K562 (cell line): Measurements from ENCODE around the gene TMEM87B. TPM values are rescaled to one million over a fixed set of nuclear protein-coding genes. Genes with fewer than 3 reads are reported as not detected.

Experiments used
- ATAC-seq: fragments of 200-7000 bp; cut with Tn5 transposase; 3 replicates; pipeline ENCODE4 v1.9.1; 2020; ENCODE audit warnings: moderate library complexity
- BruUV-seq: library from RNA; stranded (reverse); fragments of 400-500 nt; replicated peaks from 2 replicates; lab custom pipeline; 2021; lab: Mats Ljungman, UMichigan
- CTCF ChIA-PET: fragments of 300-600 bp; formaldehyde crosslinking; extraction: SDS; loops from one replicate; lab custom pipeline; 2021; ENCODE audit warnings: low intra/inter-chr PET ratio; lab: Yijun Ruan, JAX
- POLR2A ChIA-PET: fragments of 300-600, 350-650 bp; sonication (Branson Sonifier 250); formaldehyde crosslinking; extraction: SDS; loops from one replicate; lab custom pipeline; 2021; ENCODE audit warnings: antibody characterized with exemption, inconsistent platforms; lab: Yijun Ruan, JAX
- DNase-seq, 4 experiments: peaks; one replicate each; pipeline versions ENCODE4 v3.0.0 to v3.0.0-alpha.2; 2011 to 2018; ENCODE audit warnings: low spot score in 3 of 4, mixed read lengths in 3 of 4; ENCODE audit errors: extremely low read depth in 1 of 4
- FAIRE-seq: peaks from 2 replicates; lab custom pipeline; 2011; peaks lifted over from hg19 to GRCh38; lab: Jason Lieb, UNC
- H2AFZ ChIP-seq: 2 replicates; pipeline ENCODE4 v1.6.0; 2011; ENCODE audit warnings: low read depth, low read length, control low read depth, inconsistent platforms
- H3K27ac ChIP-seq: fragments of 200-600 bp; 3 replicates; pipeline ENCODE4 v1.8.0; 2011; ENCODE audit warnings: low read depth, mild to moderate bottlenecking, control low read depth, inconsistent platforms, low read length, moderate library complexity, mixed read lengths; ENCODE audit errors: extremely low read depth
- H3K27me3 ChIP-seq, 2 experiments: fragments of 300-600 bp in 1 of 2; 2 replicates in 1 of 2; 3 replicates in 1 of 2; pipeline versions ENCODE4 v1.6.0 to v1.8.0; 2011; ENCODE audit warnings: inconsistent platforms in 2 of 2, low read length in 2 of 2, mild to moderate bottlenecking in 1 of 2, mixed read lengths in 1 of 2, moderate library complexity in 1 of 2; ENCODE audit not compliant: control insufficient read depth in 2 of 2, insufficient read depth in 2 of 2
- H3K36me3 ChIP-seq: fragments of 300-600 bp; 3 replicates; pipeline ENCODE4 v1.8.0; 2011; ENCODE audit warnings: mild to moderate bottlenecking, low read length, inconsistent platforms; ENCODE audit not compliant: control insufficient read depth, insufficient read depth
- H3K4me1 ChIP-seq, 2 experiments: fragments of 200-600 bp in 1 of 2; replicated peaks in 1 of 2; 2 replicates in 1 of 2; 3 replicates in 1 of 2; pipeline versions ENCODE4 v1.5.1 to v1.8.0; 2011; ENCODE audit warnings: inconsistent platforms in 2 of 2, low read length in 2 of 2, mild to moderate bottlenecking in 1 of 2, mixed read lengths in 1 of 2, moderate library complexity in 1 of 2; ENCODE audit not compliant: control insufficient read depth in 2 of 2, insufficient read depth in 2 of 2
- H3K4me2 ChIP-seq: 2 replicates; pipeline ENCODE4 v1.6.1; 2011; ENCODE audit warnings: low read length, control low read depth, inconsistent platforms, mixed read lengths; ENCODE audit not compliant: insufficient read depth
- H3K4me3 ChIP-seq: fragments of 200-600 bp; sonication (generic), shearing (Covaris generic); 2 replicates; pipeline ENCODE4 v1.5.1; 2016; ENCODE audit warnings: control low read depth, inconsistent platforms
- H3K79me2 ChIP-seq: fragments of 200-600 bp; 3 replicates; pipeline ENCODE4 v1.8.0; 2011; ENCODE audit warnings: low read length, inconsistent platforms; ENCODE audit not compliant: control insufficient read depth, insufficient read depth
- H3K9ac ChIP-seq, 2 experiments: 2 replicates each; pipeline versions ENCODE4 v1.6.0 to v1.6.1; 2011; ENCODE audit warnings: low read depth in 2 of 2, low read length in 2 of 2, control low read depth in 1 of 2, inconsistent platforms in 1 of 2, mild to moderate bottlenecking in 1 of 2, mixed read lengths in 1 of 2; ENCODE audit not compliant: insufficient read depth in 1 of 2
- H3K9me1 ChIP-seq: one replicate; pipeline ENCODE4 v1.6.0; 2011; ENCODE audit warnings: inconsistent platforms, mild to moderate bottlenecking, low read length, moderate library complexity; ENCODE audit not compliant: control insufficient read depth, insufficient read depth
- H3K9me3 ChIP-seq: replicated peaks from 2 replicates; pipeline ENCODE4 v1.5.1; 2011; ENCODE audit warnings: low read depth, low read length, inconsistent platforms; ENCODE audit not compliant: control insufficient read depth, insufficient read depth
- H4K20me1 ChIP-seq: replicated peaks from 2 replicates; pipeline ENCODE4 v1.6.1; 2011; ENCODE audit warnings: low read length, inconsistent platforms, mixed read lengths; ENCODE audit not compliant: control insufficient read depth, insufficient read depth
- BHLHE40 ChIP-seq: IDR thresholded peaks from 2 replicates; pipeline ENCODE4 v1.6.1; 2011; ENCODE audit warnings: low read length, improper control_type of control experiment
- CCNT2 ChIP-seq: IDR thresholded peaks from 2 replicates; pipeline ENCODE4 v1.6.1; 2011; ENCODE audit warnings: borderline replicate concordance, low read depth, mild to moderate bottlenecking, moderate library complexity, mixed read lengths, low read length; ENCODE audit not compliant: insufficient read length; ENCODE audit errors: extremely low read depth
- CGGBP1 ChIP-seq: fragments of 250-450 bp; sonication (Bioruptor Pico); IDR thresholded peaks from 2 replicates; pipeline ENCODE4 v1.9.0; 2021; ENCODE audit warnings: mild to moderate bottlenecking
- CREM ChIP-seq: IDR thresholded peaks from 2 replicates; pipeline ENCODE4 v1.6.1; 2014; ENCODE audit warnings: antibody characterized with exemption, low read depth
- FIP1L1 ChIP-seq: fragments of 200-400 bp; formaldehyde crosslinking; IDR thresholded peaks from 2 replicates; pipeline ENCODE4 v1.6.1; 2018; ENCODE audit warnings: mild to moderate bottlenecking, low read depth, low read length; ENCODE audit not compliant: poor library complexity, severe bottlenecking
- HDAC3 ChIP-seq: fragments of 450-650 bp; IDR thresholded peaks from 2 replicates; pipeline ENCODE4 v1.6.1; 2018; ENCODE audit warnings: borderline replicate concordance, mild to moderate bottlenecking, moderate library complexity; ENCODE audit not compliant: partially characterized antibody
- LEF1 ChIP-seq: fragments of 450-650 bp; IDR thresholded peaks from 2 replicates; pipeline ENCODE4 v1.6.1; 2016; ENCODE audit warnings: mild to moderate bottlenecking
- PYGO2 ChIP-seq: fragments of 450-650 bp; IDR thresholded peaks from 2 replicates; pipeline ENCODE4 v1.6.1; 2016; ENCODE audit warnings: mild to moderate bottlenecking, missing genetic modification characterization, moderate library complexity, missing compliant biosample characterization
- SAP30 ChIP-seq: fragments of 200-600 bp; sonication (generic); IDR thresholded peaks from 2 replicates; pipeline ENCODE4 v1.6.1; 2012; ENCODE audit warnings: borderline replicate concordance, low read depth, mild to moderate bottlenecking, moderate library complexity, low read length, control low read depth, inconsistent platforms; ENCODE audit not compliant: insufficient read depth, poor library complexity, severe bottlenecking
- SMARCC2 ChIP-seq: fragments of 450-650 bp; IDR thresholded peaks from 2 replicates; pipeline ENCODE4 v1.6.1; 2017; ENCODE audit warnings: antibody characterized with exemption, moderate library complexity, mild to moderate bottlenecking, low read depth
- SP1 ChIP-seq: sonication (generic); formaldehyde crosslinking; IDR thresholded peaks from 2 replicates; pipeline ENCODE4 v1.8.1; 2022; ENCODE audit warnings: mild to moderate bottlenecking, missing genetic modification reagents
- SUPT5H ChIP-seq: fragments of 450-650 bp; IDR thresholded peaks from 2 replicates; pipeline ENCODE4 v1.6.1; 2016
- YBX1 ChIP-seq: fragments of 450-650 bp; IDR thresholded peaks from 2 replicates; pipeline ENCODE4 v1.7.1; 2016; ENCODE audit warnings: mild to moderate bottlenecking
- ZBED1 ChIP-seq: IDR thresholded peaks from 2 replicates; pipeline ENCODE4 v1.6.1; 2014
- ZBTB34 ChIP-seq: fragments of 250-450 bp; sonication (Bioruptor Pico); IDR thresholded peaks from 2 replicates; pipeline ENCODE4 v1.8.0; 2021; ENCODE audit warnings: mild to moderate bottlenecking, moderate library complexity
- ZFP91 ChIP-seq: sonication (generic); formaldehyde crosslinking; IDR thresholded peaks from 2 replicates; pipeline ENCODE4 v1.8.0; 2022; ENCODE audit warnings: mild to moderate bottlenecking, missing genetic modification reagents
- ZNF253 ChIP-seq: fragments of 250-450 bp; sonication (Bioruptor Pico); conservative IDR thresholded peaks from 2 replicates; pipeline ENCODE4 v1.6.1; 2021; ENCODE audit warnings: mild to moderate bottlenecking
- ZNF589 ChIP-seq: fragments of 200-800 bp; sonication (Bioruptor generic); IDR thresholded peaks from 2 replicates; pipeline ENCODE4 v1.6.1; 2016; ENCODE audit warnings: low read depth, missing genetic modification characterization, missing compliant biosample characterization
- WGBS: fragments of 100-300 bp; shearing (Covaris generic); methylation state at CpG from one replicate; pipeline ENCODE4 v1.1.6; 2016; ENCODE audit warnings: low coverage, mixed read lengths; ENCODE audit not compliant: insufficient coverage; ENCODE audit errors: missing lambda C conversion rate; 5-methylcytosine and 5-hydroxymethylcytosine counted together
- in situ Hi-C: fragments of 300-500 bp; cut with MboI; formaldehyde crosslinking; loops from 4 replicates; pipeline ENCODE4 v1.15.0; 2018; ENCODE audit warnings: inconsistent platforms, mixed read lengths
- intact Hi-C: fragments of 100-400 bp; cut with micrococcal nuclease; formaldehyde crosslinking; loops from 2 replicates; pipeline ENCODE4 v1.14.2; 2022
- polyA plus RNA-seq, 8 experiments: library from polyadenylated mRNA; depleted of rRNA in 4 of 8; stranded (reverse) in 5 of 8; unstranded in 3 of 8; fragments of >200 nt; fragmentation: Nextera tagmentation in 2 of 8; fragmentation: Illumina TruSeq in 1 of 8; extraction: Ambion mirVana in 2 of 8; extraction: Trizol in 1 of 8; gene quantifications; 2 replicates each; pipeline versions ENCODE4 v1.2.1 to v1.2.3, GENCODE V29; 2011 to 2014; ENCODE audit warnings: inconsistent platforms in 1 of 8, missing spikeins in 1 of 8
- total RNA-seq, 7 experiments: library from RNA; depleted of rRNA in 6 of 7; stranded (reverse); fragments of >200 nt in 6 of 7; fragmentation: Illumina TruSeq in 2 of 7; extraction: Trizol in 2 of 7; gene quantifications; 2 replicates each; pipeline versions ENCODE4 v1.2.1 to v1.2.3, GENCODE V29; 2011 to 2021; ENCODE audit warnings: low replicate concordance in 1 of 7

Gene TMEM87B
- total and polyA plus RNA-seq, 9 of the 15 experiments (the other 6 are each of a cell fraction or from before 2014, with no cell fraction given), result 3.7 to 17.1 (median 11.0) TPM

DNA sequence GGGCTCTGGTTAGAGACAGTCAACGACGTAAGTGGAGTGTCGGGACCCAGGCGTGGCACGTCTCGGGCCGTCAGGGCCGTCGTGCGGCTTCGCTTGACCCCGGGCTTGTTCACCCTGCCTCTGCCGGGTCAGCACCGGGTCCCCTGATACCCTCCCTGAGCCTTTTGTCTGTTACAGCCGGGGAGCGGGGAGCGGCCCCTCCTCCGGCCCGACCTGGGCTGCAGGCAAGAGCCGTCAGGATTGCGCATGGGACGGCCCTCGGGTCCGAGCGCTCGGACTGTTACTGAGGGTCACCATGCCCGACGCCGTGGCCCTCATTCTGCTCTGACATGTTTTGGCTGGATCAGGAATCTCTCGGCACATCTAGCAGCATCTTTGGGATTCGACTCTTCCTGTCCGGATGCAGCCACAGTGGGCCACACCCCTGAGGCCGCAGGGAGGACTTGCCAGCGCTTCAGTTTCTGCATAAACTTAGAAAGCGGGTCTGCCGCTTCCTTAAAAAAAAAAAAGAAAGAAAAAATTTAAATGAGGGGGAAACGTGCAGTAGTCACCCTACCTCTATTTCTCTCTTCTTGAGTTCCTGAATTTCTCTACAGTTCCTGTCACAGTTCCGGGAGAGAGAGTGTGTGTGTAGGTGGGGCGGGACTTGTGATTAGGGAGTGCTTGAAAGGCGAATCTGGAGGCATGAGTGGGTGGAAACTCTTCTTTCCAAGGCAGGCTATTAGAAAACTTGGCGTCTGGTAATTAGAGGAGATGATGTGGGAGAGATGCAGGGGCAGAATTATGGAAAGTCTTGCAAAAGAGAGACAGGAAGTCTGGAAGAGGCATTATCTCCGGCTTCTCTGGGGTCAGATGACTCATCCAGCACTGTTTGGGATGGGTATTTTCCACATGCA is 909 bp downstream of the TMEM87B start:
- Histone ChIP-seq H3K27ac (peak overlapping the region; percentile 91), H3K79me2 (peaks cover 34% of the 10 kb centered on the region), H4K20me1 (no peaks in the 10 kb centered on the region), H3K4me1 (peaks cover 14 to 26% of the 10 kb centered on the region in 2 experiments; a peak in 4 of 5 replicates), H3K27me3 (no peaks in the 10 kb centered on the region), H3K36me3 (peaks cover 11% of the 10 kb centered on the region; the same call in 1 of the 3 replicates), H3K4me2 (peak overlapping the region; percentile 82), H3K9ac (peak overlapping the region; percentile 80 to 97), H3K4me3 (peak overlapping the region; percentile 64), H3K9me1 (no peaks in the 10 kb centered on the region), H2AFZ (peak overlapping the region; percentile 84), H3K9me3 (no peaks in the 10 kb centered on the region)
- peak; percentile 88 for FAIRE-seq
- ATAC-seq, result peak; percentile 4
- peak; percentile 23 to 79 (median 32) for DNase-seq
- 0% methylated on average over 30 of the region's 42 CpGs for WGBS
- intact Hi-C loops, result loop anchor here (5.0 kb wide), 1 partner anchor 51 kb away; no protein-coding TSS in a partner anchor
- CTCF ChIA-PET, result interaction anchor here (0.6 kb wide), 1 partner anchor 406 kb away, joined by 3 read pairs; no protein-coding TSS in a partner anchor
- POLR2A ChIA-PET, result interaction anchor here (0.8 kb wide), 1 partner anchor 133 kb away, joined by 3 read pairs; no protein-coding TSS in a partner anchor
- in situ Hi-C loops, result no loop called here
- BruUV-seq, result TSS peak; percentile 81
- TF ChIP-seq CCNT2, result peak; percentile 27
- TF ChIP-seq ZBTB34, result no peak
- no peak for TF ChIP-seq PYGO2 (tag)
- no peak for TF ChIP-seq YBX1
- TF ChIP-seq ZNF589 (CRISPR knock-in tag), result no peak
- no peak for TF ChIP-seq ZNF253 (CRISPR knock-in tag)
- TF ChIP-seq LEF1, result no peak
- TF ChIP-seq ZFP91 (CRISPR knock-in tag), result no peak
- TF ChIP-seq SP1 (CRISPR knock-in tag), result peak; percentile 48; the same call in 1 of the 2 replicates
- TF ChIP-seq SAP30, result no peak
- TF ChIP-seq CGGBP1, result no peak
- TF ChIP-seq SMARCC2, result peak; percentile 56; the same call in 1 of the 2 replicates
- peak; percentile 34 for TF ChIP-seq SUPT5H
- TF ChIP-seq HDAC3, result peak; percentile 19
- peak; percentile 9; the same call in 1 of the 2 replicates for TF ChIP-seq ZBED1
- peak; percentile 53; the same call in 1 of the 2 replicates for TF ChIP-seq CREM
- TF ChIP-seq BHLHE40, result peak; percentile 24; the same call in 1 of the 2 replicates
- TF ChIP-seq FIP1L1, result peak; percentile 51
